PFSK-1 (cell line): ENCODE results near the gene MEG3.

Source experiments
- FOXP2 ChIP-seq: optimal IDR thresholded peaks from 2 replicates; pipeline ENCODE3; 2011; ENCODE audit warnings: borderline replicate concordance, control low read depth, inconsistent platforms; ENCODE audit not compliant: insufficient read depth; ENCODE audit errors: extremely low read length, extremely low read depth
- POLR2AphosphoS5 ChIP-seq: IDR thresholded peaks from 2 replicates; pipeline ENCODE4 v1.6.1; 2012; ENCODE audit warnings: low read depth, mild to moderate bottlenecking, control low read depth, low read length, moderate library complexity
- SIN3A ChIP-seq: IDR thresholded peaks from 2 replicates; pipeline ENCODE4 v1.6.1; 2012; ENCODE audit warnings: mild to moderate bottlenecking, low read length, moderate library complexity, borderline replicate concordance; ENCODE audit not compliant: insufficient read depth
- TAF1 ChIP-seq: IDR thresholded peaks from 2 replicates; pipeline ENCODE4 v1.6.1; 2012; ENCODE audit warnings: low read length, control low read depth, borderline replicate concordance; ENCODE audit not compliant: insufficient read depth
- TF ChIP-seq, protein P1 (sequence below), 2 experiments: IDR thresholded peaks; 2 replicates each; pipeline versions ENCODE4 v1.6.1 to v1.8.0; 2011 to 2012; ENCODE audit warnings: low read depth in 2 of 2, low read length in 2 of 2, control low read depth in 1 of 2, inconsistent platforms in 1 of 2, mild to moderate bottlenecking in 1 of 2, moderate library complexity in 1 of 2; ENCODE audit not compliant: insufficient read depth in 1 of 2

The MEG3 gene

DNA sequence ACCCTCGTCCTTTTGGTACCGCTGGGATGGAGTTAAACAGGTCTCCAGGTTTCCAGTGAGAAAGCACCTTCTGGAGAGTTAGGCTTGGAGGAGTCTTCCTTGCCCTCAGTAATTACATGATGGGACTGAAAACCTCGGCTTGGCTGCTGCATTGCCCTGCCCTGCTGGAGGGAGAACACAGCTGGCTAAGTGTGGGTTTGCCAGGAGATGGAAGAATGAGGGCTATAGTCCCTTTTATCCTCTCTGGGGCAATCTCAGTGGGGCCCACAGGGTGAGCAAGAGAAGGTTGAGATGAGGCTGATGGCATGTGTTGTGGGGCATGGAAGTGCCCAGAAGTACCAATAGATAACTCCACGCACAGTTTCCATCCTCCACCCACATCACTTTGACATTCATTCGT lies 23.2 kb upstream of the MEG3 start:
- TF ChIP-seq TAF1 (no peak), SIN3A (no peak), FOXP2 (no peak), POLR2AphosphoS5 (no peak)
- TF ChIP-seq, protein P1, sequence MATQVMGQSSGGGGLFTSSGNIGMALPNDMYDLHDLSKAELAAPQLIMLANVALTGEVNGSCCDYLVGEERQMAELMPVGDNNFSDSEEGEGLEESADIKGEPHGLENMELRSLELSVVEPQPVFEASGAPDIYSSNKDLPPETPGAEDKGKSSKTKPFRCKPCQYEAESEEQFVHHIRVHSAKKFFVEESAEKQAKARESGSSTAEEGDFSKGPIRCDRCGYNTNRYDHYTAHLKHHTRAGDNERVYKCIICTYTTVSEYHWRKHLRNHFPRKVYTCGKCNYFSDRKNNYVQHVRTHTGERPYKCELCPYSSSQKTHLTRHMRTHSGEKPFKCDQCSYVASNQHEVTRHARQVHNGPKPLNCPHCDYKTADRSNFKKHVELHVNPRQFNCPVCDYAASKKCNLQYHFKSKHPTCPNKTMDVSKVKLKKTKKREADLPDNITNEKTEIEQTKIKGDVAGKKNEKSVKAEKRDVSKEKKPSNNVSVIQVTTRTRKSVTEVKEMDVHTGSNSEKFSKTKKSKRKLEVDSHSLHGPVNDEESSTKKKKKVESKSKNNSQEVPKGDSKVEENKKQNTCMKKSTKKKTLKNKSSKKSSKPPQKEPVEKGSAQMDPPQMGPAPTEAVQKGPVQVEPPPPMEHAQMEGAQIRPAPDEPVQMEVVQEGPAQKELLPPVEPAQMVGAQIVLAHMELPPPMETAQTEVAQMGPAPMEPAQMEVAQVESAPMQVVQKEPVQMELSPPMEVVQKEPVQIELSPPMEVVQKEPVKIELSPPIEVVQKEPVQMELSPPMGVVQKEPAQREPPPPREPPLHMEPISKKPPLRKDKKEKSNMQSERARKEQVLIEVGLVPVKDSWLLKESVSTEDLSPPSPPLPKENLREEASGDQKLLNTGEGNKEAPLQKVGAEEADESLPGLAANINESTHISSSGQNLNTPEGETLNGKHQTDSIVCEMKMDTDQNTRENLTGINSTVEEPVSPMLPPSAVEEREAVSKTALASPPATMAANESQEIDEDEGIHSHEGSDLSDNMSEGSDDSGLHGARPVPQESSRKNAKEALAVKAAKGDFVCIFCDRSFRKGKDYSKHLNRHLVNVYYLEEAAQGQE (IDR thresholded peaks at IDR 0.05; ENCODE audit: insufficient read depth in 1 of 2, low read depth in 2 of 2, low read length in 2 of 2): no peak

DNA sequence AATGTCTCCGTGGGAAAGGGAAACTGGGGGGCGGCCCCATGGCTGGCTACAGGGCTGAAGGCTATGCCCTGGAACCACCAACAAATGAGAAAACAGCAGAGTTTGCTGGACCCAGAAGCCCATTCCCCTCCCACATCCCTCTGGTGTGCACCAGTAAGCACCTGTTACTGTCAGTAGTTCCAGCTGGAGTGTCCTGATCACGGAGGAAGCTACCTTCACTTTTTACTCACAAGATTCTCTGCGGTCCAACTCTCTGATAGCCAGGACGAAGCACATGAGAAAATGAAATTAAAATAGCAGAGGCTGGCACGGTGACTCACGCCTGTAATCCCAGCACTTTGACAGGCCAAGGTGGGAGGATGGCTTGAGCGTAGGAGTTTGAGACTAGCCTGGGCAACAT lies 22.7 kb upstream of the MEG3 start:
- TF ChIP-seq POLR2AphosphoS5 (no peak), SIN3A (no peak), FOXP2 (no peak), TAF1 (no peak)
- TF ChIP-seq, protein P1 (IDR thresholded peaks at IDR 0.05; ENCODE audit: insufficient read depth in 1 of 2, low read depth in 2 of 2, low read length in 2 of 2): no peak

DNA sequence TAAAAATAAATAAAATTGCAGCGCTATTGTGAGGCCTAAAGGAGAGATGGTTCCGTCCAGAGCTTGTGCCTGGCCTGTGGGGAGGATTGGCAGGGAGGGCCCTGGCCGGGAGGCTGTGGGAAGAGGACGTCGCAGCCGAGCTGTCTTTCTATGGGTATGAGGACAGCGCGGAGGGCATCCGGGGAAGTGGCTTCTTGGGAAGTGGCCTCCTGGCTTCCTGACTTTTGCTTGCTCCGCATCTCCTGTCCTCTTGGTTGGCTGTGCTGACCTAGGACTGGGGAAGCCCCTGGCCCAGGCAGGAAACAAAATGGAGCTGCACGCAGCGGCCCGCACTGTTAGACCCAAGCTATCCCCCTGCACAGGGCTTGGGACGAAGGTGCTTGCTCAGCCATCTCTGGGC lies 22.2 kb upstream of the MEG3 start:
- TF ChIP-seq FOXP2 (no peak), POLR2AphosphoS5 (no peak), TAF1 (no peak), SIN3A (no peak)
- TF ChIP-seq, protein P1 (IDR thresholded peaks at IDR 0.05; ENCODE audit: insufficient read depth in 1 of 2, low read depth in 2 of 2, low read length in 2 of 2): no peak

DNA sequence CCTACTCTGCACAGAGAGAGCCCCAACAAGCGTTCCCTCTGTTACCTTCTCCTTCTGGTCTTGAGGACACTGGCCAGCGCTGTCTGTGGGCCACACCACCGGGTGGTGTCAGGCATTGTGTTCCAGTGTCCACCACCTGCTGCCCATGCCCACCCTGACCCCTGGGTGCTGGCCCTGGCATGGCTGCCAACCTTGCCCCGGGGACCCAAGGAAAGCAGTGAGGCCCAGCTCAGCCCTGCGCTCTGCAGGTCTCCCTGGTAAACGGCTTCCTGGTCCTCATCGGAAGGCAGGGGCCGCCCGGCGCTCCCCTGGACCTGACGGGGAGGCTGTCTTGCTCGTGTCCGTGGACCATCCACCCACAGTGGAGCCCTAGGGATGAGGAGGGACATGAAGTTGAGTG lies 21.8 kb upstream of the MEG3 start:
- no peak for TF ChIP-seq SIN3A
- TF ChIP-seq TAF1: no peak

DNA sequence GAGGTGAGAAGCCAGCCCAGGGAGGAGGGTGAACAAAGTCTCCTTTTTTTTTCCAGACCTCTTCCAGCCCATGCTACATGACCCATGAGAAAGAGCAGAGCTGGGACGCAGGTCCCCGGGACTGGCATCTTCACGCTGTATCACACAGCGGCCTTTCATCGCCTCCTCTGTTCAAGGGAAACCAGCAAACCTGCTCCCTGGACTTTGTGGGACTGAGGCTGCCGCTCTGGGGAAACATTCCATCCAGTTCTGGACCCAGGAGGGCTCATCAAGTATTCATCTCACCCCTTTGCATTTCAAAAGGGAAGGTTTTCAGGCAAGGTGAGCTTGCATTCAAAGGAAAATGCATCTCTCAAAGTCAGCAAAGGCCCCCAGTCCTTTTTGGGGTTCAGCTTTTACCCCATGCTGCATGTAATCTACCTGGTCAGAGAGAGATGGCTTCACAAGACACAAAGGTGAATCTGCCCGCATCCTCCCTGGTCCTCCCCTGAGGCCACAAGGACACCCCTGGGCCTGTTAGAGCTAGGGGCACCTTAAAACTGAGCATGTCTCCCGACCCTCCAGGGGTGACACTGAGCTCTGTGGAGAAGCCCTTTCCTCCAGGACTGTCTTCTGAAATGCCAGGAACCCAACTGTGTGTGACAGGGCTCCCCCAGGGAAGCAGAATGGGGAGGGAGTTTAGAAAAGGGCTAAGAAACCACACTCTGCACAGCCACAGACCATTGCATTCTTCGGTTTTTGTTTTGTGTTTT lies 21.2 kb upstream of the MEG3 start:
- TF ChIP-seq, protein P1 (IDR thresholded peaks at IDR 0.05; ENCODE audit: insufficient read depth in 1 of 2, low read depth in 2 of 2, low read length in 2 of 2): no peak
- TF ChIP-seq POLR2AphosphoS5: no peak
- no peak for TF ChIP-seq FOXP2
